ENCODE results near the gene PFKFB3. TPM values are rescaled to one million over a fixed set of nuclear protein-coding genes. Genes with fewer than 3 reads are reported as not detected.

The PFKFB3 gene
- polyA plus RNA-seq, 1 donor from 2014 or later = 7.0 TPM

GRCh38 chr10:6215683-6216484, 13.2 kb downstream of the PFKFB3 start:
- H3K9me3 Mint-ChIP-seq = no peaks in the 10 kb centered on the region
- peaks cover 4 to 11% (median 8%) of the 10 kb centered on the region in 3 donors for H3K4me1 Mint-ChIP-seq
- no peaks in the 10 kb centered on the region for H3K27me3 Mint-ChIP-seq
- H3K36me3 Mint-ChIP-seq = peaks cover 6% of the 10 kb centered on the region
- H3K27ac Mint-ChIP-seq = no peak overlapping the region
- H3K4me3 Mint-ChIP-seq = no peak overlapping the region

GRCh38 chr10:6216916-6217315, 14.2 kb downstream of the PFKFB3 start:
- peaks cover 8% of the 10 kb centered on the region for H3K36me3 Mint-ChIP-seq
- H3K4me3 Mint-ChIP-seq = no peak overlapping the region
- H3K27ac Mint-ChIP-seq = no peak overlapping the region
- H3K9me3 Mint-ChIP-seq = no peaks in the 10 kb centered on the region
- H3K27me3 Mint-ChIP-seq = no peaks in the 10 kb centered on the region
- H3K4me1 Mint-ChIP-seq = peaks cover 0 to 13% (median 6%) of the 10 kb centered on the region in 3 donors

DNA sequence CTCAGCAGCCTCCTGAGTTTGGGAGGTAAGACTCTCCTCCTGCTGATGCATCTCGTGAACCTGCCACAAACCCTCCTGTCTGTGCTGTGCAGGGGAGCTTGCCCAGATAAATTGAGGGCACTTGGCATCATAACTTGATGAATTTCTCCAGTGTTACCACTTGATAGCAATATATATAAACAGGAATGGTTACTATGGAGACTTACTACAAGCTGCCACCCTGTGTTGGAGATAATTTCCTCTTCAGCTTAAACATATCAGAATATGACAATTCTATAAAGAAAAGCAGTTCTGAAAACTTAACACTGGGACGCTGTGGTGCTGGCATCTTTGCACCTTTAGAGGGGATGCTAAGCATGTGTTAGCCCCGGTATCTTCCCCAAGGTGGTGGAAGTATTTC, 14.9 kb downstream of the PFKFB3 start:
- Mint-ChIP-seq H3K4me3 (no peak overlapping the region), H3K36me3 (peaks cover 8% of the 10 kb centered on the region), H3K27ac (no peak overlapping the region), H3K4me1 (peaks cover 0 to 13% (median 6%) of the 10 kb centered on the region in 3 donors), H3K27me3 (no peaks in the 10 kb centered on the region), H3K9me3 (no peaks in the 10 kb centered on the region)

DNA sequence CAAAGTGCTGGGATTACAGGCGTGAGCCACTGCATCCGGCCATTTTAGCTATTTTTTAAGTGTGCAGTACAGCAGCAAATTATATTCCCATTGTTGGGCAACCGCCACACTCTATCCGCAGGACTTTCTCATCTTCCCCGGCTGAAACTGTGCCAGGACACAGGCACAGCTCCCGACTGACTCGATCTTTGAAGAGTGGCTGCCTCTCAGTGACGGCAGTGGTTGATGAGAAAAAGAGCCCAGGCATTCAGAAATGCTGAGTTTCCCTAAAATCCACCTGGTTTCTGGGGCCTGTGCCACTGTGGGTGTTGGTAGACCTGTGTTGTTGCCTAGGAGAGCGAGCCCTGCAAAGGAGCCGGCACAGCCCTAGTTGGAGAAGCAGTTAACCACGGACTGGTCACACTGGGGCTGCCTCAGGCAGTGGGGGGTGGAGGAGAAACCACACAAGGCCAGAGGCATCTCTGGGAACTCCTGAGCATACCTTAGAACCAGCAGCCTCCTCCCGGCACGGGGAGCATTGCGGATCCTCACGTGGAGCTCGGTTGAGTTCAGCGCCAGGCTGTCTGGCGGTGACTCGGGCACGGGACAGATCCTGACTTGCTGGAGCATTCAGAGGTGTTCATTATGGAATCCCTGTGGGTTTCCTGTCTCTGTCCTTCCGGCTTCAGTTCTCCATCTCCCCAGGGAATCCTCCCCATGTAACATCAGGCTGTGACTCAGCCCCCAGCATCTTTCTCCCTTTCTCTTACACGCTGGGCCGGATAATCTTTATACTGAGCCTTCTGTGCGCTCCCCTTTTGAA, 16.2 kb downstream of the PFKFB3 start:
- Mint-ChIP-seq H3K9me3 (no peaks in the 10 kb centered on the region), H3K36me3 (peaks cover 5% of the 10 kb centered on the region), H3K27ac (no peak overlapping the region), H3K4me3 (no peak overlapping the region), H3K27me3 (no peaks in the 10 kb centered on the region), H3K4me1 (peaks cover 0 to 13% (median 6%) of the 10 kb centered on the region in 3 donors)

DNA sequence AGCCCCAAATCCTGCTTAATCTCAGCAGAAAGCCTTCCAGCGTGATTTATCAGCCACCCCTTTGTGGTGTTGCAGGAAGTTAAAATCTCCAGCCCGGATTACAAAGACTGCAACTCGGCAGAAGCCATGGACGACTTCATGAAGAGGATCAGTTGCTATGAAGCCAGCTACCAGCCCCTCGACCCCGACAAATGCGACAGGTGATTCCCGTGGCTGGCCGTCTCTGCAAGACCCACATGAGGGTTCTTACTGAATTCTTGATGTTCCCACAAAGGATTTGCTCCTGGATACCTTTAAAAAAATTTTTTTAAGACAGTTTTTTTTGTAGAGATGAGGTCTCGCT, 16.7 kb downstream of the PFKFB3 start:
- no peaks in the 10 kb centered on the region for H3K9me3 Mint-ChIP-seq
- no peaks in the 10 kb centered on the region for H3K27me3 Mint-ChIP-seq
- peaks cover 0 to 13% (median 6%) of the 10 kb centered on the region in 3 donors for H3K4me1 Mint-ChIP-seq
- no peak overlapping the region for H3K4me3 Mint-ChIP-seq
- no peak overlapping the region for H3K27ac Mint-ChIP-seq
- peaks cover 7% of the 10 kb centered on the region for H3K36me3 Mint-ChIP-seq

GRCh38 chr10:6220418-6221191, 17.9 kb downstream of the PFKFB3 start:
- Mint-ChIP-seq H3K36me3 (peaks cover 7% of the 10 kb centered on the region), H3K4me1 (peaks cover 0 to 13% (median 6%) of the 10 kb centered on the region in 3 donors)

GRCh38 chr10:6221192-6221940, 18.6 kb downstream of the PFKFB3 start:
- no peaks in the 10 kb centered on the region for H3K9me3 Mint-ChIP-seq
- H3K4me1 Mint-ChIP-seq = peaks cover 0 to 12% (median 6%) of the 10 kb centered on the region in 3 donors
- no peak overlapping the region for H3K27ac Mint-ChIP-seq
- no peaks in the 10 kb centered on the region for H3K27me3 Mint-ChIP-seq
- H3K4me3 Mint-ChIP-seq = peak overlapping the region in 1 of 4 donors; percentile 33
- peaks cover 7% of the 10 kb centered on the region for H3K36me3 Mint-ChIP-seq

More at GRCh38 chr10:6220418-6221191, 17.9 kb downstream of the PFKFB3 start:
- peak overlapping the region in 1 of 4 donors; percentile 9 for H3K4me3 Mint-ChIP-seq
- H3K9me3 Mint-ChIP-seq = no peaks in the 10 kb centered on the region
- H3K27ac Mint-ChIP-seq = no peak overlapping the region
- no peaks in the 10 kb centered on the region for H3K27me3 Mint-ChIP-seq

DNA sequence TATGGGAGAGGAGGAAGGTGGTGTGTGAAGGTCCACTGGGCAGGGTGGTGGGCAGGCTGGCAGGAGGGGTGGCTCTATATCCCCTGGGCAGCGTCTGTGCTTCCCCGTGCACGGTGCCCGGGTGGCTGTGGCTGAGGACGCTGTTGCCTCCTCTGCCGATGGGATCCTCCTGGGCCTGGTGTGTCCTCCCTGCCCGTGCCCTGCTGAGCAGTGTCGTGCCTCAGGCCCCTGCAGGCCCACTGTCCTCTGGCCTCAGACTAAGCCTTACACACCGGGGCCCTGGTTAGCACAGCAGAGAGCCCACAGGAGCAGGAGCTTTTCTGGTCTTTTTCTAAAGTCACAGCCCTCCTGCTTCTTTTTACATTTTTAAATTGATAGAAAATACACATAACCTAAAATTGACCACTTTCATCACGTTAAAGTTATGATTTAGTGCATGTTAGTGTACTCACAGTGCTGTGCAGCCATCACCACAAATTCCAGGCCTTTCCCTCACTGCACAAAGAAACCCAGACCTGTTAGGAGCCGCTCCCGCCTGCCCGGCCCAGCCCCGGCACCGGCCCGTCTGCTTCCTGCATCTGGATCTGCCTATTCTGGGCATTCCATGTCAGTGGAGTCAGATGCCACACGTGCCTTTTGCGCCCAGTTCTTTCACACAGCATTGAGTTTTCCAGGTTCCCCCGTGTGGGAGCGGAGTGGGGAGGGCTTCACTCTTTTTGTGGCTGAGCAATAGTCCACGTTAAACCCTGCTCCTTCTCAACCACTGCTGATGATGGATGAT, 19.4 kb downstream of the PFKFB3 start:
- no peak overlapping the region for H3K27ac Mint-ChIP-seq
- no peaks in the 10 kb centered on the region for H3K9me3 Mint-ChIP-seq
- H3K4me3 Mint-ChIP-seq = no peak overlapping the region
- H3K4me1 Mint-ChIP-seq = peaks cover 0 to 10% (median 6%) of the 10 kb centered on the region in 3 donors
- H3K27me3 Mint-ChIP-seq = no peaks in the 10 kb centered on the region
- H3K36me3 Mint-ChIP-seq = peaks cover 7% of the 10 kb centered on the region

- no peak overlapping the region for H3K4me3 Mint-ChIP-seq
- no peak overlapping the region for H3K27ac Mint-ChIP-seq
- H3K27me3 Mint-ChIP-seq = no peaks in the 10 kb centered on the region
- H3K4me1 Mint-ChIP-seq = peaks cover 0 to 10% (median 6%) of the 10 kb centered on the region in 3 donors
- H3K9me3 Mint-ChIP-seq = no peaks in the 10 kb centered on the region
- H3K36me3 Mint-ChIP-seq = peaks cover 5% of the 10 kb centered on the region
Observed at GRCh38 chr10:6222755-6223154, 20.0 kb downstream of the PFKFB3 start.

DNA sequence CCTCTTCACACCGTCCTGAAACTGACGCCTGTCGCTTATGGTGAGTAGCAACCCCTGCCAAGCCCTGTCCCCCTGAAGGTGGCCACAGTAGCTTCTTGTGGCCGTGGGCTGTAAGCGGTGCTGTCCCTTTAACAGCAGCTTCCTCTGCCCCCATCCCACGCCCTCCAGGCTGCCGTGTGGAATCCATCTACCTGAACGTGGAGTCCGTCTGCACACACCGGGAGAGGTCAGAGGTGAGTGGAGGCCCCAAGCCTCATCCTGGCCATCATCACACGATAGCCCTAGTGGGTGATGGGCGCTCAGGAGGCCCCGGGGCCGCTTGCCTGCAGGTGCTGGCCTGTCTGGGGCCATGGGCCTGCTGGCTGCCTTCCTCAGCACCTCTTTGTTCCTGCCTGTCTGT, 21.2 kb downstream of the PFKFB3 start:
- Mint-ChIP-seq H3K9me3 (no peaks in the 10 kb centered on the region), H3K4me3 (no peak overlapping the region), H3K27me3 (no peaks in the 10 kb centered on the region), H3K4me1 (peaks cover 0 to 10% (median 6%) of the 10 kb centered on the region in 3 donors), H3K36me3 (peaks cover 5% of the 10 kb centered on the region), H3K27ac (peak overlapping the region in 1 of 3 donors; percentile 82)

GRCh38 chr10:6224781-6225180, 22.0 kb downstream of the PFKFB3 start:
- Mint-ChIP-seq H3K36me3 (peaks cover 5% of the 10 kb centered on the region), H3K4me3 (no peak overlapping the region), H3K4me1 (peaks cover 0 to 9% (median 6%) of the 10 kb centered on the region in 3 donors), H3K9me3 (no peaks in the 10 kb centered on the region), H3K27me3 (no peaks in the 10 kb centered on the region), H3K27ac (peak overlapping the region in 1 of 3 donors; percentile 82)

- Mint-ChIP-seq H3K27ac (no peak overlapping the region), H3K36me3 (peaks cover 5% of the 10 kb centered on the region), H3K9me3 (no peaks in the 10 kb centered on the region), H3K27me3 (no peaks in the 10 kb centered on the region), H3K4me3 (no peak overlapping the region), H3K4me1 (peaks cover 0 to 7% (median 5%) of the 10 kb centered on the region in 3 donors)
Observed at GRCh38 chr10:6225263-6225814, 22.6 kb downstream of the PFKFB3 start.

- H3K4me3 Mint-ChIP-seq = no peak overlapping the region
- H3K27ac Mint-ChIP-seq = no peak overlapping the region
- H3K36me3 Mint-ChIP-seq = peaks cover 4% of the 10 kb centered on the region
Observed at GRCh38 chr10:6226216-6226615, 23.5 kb downstream of the PFKFB3 start.

More at GRCh38 chr10:6226216-6226615, 23.5 kb downstream of the PFKFB3 start:
- H3K9me3 Mint-ChIP-seq = no peaks in the 10 kb centered on the region
- no peaks in the 10 kb centered on the region for H3K27me3 Mint-ChIP-seq
- no peaks in the 10 kb centered on the region for H3K4me1 Mint-ChIP-seq

Measured in IgD-negative memory B cell (primary cell).